GM21526 (cell line): ENCODE data around the gene DIP2C.
"Not testable (repeated sequence)": the region's sequence is repeated elsewhere in the genome, so short reads cannot be mapped to it uniquely, and the experiment has no call there.

Experiments used
- ATAC-seq: cut with Tn5 transposase; IDR thresholded peaks from one replicate; pipeline ENCODE4 v1.9.1; 2021; ENCODE audit warnings: moderate library complexity; ENCODE audit not compliant: unreplicated experiment, low FRiP score

The DIP2C gene

DNA sequence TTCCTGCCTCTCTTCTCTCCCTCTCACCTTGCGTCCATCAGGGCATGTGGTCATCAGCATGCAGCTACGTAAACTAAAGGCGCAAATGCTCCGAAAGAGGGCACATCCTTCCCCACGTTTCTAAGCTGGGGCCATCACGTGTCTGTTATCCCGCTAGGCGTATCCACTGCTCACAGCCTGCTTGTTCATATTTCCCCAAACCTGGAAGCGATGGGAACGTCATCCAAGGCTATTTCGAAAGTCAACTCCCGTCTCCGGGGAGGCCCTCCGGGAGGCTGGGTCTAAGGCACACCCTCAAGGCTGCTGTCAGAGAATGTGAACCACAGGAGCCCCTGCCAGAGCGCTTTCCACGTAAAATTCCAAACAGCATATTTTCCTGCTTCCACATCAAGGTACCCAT, 199.2 kb downstream of the DIP2C start:
- ATAC-seq = no peak

DNA sequence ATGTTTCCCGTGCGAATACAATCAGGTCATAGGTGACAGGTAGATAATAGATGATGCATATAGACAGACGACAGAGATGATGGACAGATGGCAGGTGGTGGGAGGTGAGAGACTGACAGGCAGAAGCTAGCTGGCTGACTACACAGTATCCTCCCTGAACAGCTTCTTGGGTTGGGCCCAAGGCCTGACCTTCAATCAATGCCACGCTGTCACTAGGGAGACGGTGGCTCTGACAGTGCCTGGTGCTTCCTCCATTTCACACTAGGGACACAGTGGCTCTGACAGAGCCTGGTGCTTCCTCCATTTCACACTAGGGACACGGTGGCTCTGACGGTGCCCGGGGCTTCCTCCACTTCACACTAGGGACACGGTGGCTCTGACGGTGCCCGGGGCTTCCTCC, 200.1 kb downstream of the DIP2C start:
- no peak for ATAC-seq

DNA sequence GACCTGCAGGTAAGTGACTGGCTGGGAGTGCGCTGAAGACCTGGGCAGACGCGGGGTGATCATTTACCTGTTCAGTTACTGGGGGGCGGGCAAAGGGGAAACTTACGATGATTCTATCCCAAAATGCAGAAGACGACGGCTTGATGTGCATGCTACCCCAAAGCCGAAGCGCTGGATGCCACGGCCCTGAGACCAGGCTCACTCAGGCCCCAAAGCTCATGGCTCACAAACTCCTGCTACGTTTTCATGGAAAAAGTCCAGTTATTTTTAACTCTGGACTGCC, 200.6 kb downstream of the DIP2C start:
- ATAC-seq = no peak

DNA sequence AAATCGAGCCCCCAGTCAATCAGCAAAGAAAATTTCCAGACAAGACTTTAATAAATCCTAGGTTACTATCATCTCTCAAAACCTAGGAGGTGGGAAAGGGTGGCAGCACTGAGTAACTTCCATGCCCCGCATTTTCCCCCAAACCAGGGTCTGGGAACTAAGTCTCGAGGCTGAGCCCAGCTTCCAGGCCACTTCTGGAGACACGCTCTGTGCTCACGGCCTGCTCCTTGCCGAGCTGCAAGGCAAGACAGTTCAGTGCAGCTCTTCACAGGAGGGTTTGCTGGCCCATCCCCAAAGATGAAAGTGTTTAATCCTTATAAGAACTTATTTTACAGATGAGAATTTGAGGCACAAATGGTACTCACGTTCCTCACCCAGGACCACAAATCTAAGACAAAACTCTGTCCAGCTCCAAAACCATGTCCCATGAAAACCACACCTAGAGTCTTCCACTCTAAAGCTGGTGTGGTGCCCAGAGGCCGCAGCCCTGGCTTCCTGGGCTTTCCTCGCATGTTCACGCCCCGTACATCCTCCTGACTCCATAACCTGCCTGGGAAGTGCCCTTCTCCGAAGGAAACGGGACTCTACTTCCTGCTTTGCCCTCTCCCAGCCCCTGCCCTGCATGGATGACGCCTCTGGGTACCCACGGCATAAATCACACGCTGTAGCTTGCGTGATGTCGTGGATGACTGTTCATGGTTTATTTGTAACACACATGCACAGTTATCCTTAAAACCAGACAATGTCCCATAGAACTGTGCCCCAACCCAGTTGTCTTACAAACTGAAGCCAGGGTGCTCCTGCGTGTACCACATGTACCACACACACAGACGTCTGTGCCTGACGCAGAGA, 201.2 kb downstream of the DIP2C start:
- no peak for ATAC-seq

DNA sequence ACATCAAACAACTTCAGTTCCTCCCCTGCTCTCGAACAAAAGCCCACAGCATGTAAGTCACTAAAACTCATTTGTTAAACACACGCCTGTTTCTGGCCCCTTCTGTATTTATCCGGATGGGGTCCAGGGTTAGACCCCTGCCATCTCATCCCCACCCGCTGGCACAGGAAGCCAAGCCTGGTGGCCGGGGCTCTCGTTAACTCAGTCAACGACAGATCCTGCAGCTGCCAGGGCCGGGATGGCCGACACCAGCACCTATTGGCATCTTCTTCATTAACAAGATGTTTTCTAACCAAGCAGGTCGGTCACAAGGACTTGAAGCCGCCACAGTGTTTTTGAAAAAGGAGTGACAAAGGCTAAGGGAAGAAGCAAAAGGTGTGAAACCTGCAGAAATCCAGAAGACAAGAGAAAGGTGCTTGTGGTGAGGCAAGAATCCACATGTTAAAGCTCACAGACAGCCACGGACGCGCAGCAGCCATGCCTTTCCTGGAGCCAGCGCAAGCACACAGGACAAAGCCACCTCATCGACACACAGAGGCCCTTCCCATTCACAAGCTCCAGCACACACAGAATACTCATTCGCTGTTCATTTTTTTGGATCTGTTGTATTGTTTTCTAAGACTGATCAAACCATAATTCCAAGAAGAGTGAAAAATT, 202.7 kb downstream of the DIP2C start:
- no peak for ATAC-seq

DNA sequence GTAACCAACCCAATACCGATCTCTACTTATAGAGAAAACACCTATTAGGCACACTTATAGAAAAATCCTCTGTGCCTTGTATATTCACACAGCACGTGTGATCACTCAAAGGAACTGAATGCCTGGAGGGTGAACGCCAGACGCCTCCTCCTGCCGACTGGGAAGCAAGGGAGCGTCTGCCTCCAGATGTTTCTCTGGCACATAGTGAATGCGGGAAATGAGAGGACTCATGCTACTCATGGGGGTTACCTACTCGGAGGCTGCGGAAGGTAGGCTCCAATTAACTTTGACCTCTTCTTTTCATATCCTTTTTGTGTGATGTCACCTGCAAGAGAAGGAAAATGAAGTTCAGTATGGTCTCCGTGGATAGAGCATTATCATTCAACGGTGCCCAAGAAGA, 203.3 kb downstream of the DIP2C start:
- ATAC-seq = no peak

DNA sequence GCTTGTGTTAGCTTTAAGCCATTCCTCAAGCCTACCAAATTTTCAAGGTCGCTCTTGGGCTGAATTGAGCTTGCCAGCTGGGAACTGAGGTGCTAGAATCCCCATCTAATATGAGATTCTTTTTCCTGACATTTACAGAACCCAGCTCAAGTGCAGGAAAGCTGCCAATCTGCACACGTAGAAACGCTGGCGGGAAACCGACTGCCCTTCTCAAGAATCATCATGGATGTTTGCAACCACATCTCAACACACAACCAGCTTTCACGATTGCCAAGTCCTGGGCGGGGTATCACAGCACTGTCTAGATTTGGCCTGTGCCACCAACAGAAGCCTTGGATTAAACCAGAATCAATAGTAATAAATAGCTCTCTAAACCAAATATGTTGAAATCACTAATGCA, 203.7 kb downstream of the DIP2C start:
- no peak for ATAC-seq

DNA sequence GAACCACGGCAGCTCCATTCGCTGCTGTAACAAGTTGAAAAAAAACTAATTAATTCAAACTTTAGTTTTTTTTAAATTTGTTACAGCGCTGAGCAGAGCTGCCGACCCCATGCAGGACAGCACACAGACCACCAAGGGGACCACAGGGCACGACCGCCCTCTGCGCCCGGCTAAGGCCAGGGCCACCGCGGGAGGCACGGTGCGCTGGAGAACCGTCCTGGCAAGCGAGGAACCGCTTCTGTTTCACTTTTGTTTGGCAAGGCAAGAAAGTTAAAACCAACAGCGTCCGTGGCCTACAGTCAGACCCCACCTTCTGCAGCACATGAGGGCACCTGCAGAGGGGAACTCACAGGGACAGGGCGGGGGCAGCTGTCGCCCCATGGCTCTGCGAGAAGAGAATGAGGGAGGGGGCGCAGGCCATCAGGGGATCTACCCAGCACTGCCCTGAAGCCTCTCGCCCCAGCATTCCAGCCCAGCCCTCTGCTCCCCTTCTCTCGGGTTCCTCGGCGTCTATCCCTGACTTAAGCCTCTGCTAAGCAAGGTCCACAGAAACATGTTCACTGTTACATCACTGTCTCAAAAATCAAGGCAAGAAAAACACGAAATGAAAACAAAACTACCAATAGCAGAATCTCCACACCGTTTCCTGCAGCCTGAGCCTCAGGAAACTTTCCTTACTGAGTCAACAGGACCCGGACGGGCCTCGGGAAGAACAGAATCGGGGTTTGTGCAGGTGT, 204.4 kb downstream of the DIP2C start:
- no peak for ATAC-seq

DNA sequence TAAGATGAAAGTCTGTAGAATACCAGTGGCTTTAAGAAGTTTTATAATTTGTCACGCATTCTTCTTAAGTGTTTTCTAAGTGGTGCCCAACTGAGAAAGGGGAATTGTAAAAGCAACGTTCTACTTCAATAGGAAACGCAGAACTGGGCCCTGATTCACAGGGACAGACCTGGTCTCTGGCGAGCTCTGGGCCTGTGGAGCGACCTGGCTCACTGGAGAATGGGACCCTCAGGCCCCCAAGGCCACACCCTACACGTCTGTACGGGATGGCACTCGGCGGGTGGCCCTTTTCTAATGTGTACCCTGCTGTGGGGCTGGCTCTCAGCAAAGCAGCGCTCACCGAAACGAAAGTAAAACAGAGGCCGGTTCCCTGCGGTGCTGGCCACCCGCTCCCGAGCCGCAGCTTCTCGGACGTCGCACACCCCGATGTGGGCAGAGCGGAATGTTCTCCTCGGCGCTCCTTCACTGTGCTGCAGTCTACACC, 205.0 kb downstream of the DIP2C start:
- ATAC-seq = no peak

DNA sequence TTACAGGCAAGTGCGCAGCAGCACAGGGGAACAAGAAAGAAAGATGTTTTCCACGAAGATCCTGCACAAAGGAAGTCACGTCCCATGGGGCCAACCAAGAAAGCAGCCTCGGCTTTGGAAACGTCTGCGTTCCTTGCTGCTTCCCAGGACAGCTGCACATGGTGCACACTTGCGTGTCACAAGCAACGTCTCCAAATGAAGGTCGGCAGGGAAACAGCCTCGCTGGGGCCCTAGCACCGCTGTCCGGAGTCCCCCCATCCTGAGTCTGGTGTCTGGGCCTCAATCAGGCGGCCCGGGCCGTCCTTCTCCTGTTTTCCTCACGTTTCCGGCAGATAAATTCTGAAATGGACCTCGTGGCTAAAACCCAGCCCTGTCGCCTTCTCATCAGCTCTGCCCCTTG, 206.2 kb downstream of the DIP2C start:
- no peak for ATAC-seq

DNA sequence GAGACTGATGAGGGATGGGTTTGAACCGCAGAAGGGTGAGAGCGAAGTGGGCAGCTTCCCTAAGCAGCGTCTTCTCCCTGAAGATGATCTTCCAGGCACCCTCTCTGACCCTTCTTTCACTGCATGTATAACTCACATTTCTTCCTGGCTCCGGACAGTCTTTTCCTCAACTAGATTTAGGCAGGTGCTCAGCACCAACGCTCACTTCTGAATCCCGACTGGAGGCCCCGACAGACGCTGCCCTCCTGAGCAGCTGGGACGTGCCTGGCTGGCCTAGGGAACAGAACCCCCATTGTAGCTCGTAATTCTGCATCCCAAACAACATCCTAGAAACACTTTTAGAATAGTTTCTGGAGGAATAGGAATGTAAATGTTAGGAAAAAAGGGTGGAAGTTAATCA, 206.6 kb downstream of the DIP2C start:
- ATAC-seq = no peak

DNA sequence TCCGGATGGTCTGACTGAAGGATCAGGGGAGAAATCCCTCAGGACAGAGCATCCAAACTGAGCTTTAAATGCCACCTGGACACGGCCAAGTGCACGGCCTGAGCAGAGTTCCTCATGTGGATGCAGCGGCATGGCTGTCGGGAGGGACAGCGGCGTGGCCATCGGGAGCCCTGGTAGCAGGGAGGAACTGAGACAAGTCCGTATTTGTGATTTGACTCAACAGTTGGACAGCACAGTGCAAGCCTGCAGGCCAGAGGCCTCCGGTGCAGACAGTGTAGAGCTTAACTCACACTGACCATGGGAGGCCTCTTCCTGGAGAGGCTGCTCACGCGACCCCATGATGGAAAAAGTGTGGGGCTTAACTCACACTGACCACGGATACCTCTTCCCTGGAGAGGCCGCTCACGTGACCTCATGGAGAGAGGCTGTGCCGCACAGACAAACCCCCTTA, 207.4 kb downstream of the DIP2C start:
- ATAC-seq = no peak

DNA sequence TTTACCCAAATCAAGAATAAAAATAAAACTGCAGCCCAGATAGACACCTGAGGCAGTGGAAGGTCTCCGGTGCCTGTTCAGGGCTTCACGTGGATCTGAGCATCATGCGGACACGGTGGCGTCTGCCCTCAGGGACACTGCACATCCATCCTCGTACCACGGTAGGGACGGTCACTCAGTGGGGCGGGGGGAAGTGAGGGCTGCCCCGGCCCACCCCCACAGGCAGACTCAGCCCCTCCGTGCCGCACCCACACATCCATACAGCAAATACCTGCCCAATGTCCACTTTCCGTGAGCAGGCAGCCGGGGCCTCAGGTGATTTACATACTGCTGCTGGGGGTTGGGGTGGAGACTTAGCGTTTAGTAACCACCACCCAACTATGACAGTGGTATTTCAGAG, 207.8 kb downstream of the DIP2C start:
- no peak for ATAC-seq

DNA sequence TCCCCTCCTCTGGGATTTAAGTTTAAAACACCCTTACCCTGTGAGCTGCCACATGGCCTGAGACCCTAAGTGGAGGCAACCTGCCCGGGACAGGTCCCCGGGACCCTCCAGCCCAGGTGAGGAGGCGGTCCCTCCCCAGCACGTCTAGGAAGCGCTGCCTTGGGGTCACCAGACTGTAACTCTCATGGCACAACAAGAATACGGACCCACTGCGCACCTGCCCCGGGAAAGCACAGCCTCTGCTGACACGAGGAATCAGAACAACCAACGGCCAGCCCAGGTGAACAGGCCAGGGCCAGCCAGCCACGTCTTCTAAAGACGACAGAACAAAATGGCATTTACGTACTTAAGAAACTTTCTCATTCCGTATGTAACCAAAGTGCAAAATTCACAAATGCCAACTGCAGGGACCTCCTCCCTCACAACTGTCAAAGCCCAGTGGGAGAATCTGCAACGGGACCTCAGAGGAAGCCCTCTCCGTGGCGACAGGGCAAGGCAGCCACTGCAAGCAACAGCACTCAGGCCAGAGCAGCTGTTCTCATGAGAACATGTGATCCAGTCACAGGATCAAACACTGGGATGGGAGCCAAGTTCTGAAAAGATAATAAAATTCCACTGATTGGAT, 208.4 kb downstream of the DIP2C start:
- no peak for ATAC-seq

DNA sequence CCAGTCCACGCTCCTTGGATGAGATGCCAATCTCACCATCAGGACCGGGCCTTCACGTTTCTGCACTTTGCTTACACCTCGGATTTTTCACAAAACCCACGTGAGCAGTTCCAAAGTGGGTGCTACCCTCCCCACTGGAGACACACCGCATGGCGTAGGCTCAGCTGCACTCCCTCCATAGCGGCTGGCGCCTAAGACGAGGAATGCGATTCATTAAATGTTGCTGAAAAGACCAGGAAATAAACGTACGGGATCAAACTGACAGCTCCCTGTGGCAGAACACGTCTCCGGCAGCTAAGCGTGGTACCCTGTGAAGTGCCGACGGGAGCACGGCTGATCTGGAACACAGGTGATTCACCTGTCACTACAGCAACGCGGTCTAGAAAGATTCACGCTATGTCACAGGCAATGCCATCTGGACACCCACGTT, 209.0 kb downstream of the DIP2C start:
- ATAC-seq = no peak

DNA sequence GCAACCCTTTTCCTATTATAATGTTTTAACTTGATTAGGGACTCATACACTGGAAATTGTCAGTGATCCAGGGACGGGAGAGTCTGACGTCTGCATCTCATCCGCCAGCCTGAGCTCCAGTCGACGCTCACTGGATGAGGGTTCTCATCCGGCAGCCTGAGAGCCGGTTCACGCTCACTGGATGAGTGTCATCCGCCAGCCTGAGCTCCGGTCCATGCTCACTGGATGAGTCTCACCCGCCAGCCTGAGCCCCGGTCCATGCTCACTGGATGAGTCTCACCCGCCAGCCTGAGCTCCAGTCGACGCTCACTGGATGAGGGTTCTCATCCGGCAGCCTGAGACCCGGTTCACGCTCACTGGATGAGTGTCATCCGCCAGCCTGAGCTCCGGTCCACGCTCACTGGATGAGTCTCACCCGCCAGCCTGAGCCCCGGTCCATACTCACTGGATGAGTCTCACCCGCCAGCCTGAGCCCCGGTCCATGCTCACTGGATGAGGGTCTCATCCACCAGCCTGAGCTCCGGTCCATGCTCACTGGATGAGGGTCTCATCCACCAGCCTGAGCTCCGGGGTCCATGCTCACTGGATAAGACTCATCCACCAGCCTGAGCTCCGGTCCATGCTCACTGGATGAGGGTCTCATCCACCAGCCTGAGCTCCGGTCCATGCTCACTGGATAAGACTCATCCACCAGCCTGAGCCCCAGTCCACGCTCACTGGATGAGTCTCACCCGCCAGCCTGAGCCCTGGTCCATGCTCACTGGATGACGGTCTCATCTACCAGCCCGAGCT, 209.6 kb downstream of the DIP2C start:
- ATAC-seq = not testable (repeated sequence)

DNA sequence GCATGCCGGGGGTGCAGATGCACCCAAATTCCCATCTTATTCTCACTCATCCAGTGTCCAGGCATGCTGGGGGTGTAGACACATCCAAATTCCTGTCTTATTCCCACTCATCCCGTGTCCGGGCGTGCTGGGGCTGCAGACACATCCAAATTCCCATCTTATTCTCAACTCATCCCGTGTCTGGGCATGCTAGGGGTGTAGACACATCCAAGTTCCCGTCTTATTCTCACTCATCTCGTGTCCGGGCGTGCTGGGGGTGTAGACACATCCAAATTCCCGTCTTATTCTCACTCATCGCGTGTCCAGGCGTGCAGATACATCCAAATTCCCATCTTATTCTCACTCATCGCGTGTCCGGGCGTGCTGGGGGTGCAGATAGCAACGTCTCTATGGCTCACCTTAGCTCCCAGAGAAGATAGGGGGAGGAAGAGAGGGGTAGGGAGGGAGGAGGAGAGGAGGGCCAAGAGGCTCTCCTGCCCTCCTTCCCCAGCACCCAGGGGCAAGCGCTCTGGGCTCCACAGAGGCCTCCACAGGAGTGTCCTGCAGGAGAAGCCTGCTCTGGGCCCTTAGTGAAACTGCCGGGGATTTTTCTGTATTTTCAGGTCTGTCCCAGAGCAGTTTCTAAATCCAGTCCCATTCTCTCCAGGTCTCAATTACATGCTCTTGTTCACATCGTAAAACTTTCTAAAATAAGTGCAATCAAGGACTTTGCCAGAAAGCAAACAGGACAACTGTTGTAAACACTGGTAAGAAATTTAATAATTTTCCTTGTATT, 210.8 kb downstream of the DIP2C start:
- no peak for ATAC-seq

DNA sequence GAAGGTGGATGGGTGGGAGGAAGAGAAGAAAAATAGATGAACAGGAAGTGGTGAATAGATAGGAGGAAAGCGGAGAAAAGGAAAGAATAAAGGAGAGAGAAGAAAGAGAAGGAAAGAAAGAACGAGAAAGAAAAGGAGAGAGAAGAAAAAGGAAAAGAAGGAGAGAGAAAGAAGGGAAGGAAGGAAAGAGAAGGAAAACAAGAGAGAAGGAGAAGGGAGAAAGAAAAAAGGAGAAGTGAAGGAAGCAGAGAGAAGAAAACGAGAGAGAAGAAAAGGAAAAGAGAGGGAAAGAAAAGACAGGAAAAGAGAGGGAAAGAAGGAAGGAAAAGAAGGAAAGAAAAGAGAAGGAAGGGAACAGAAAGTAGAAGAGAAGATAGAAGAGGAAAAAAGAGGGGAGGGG, 211.8 kb downstream of the DIP2C start:
- no peak for ATAC-seq

DNA sequence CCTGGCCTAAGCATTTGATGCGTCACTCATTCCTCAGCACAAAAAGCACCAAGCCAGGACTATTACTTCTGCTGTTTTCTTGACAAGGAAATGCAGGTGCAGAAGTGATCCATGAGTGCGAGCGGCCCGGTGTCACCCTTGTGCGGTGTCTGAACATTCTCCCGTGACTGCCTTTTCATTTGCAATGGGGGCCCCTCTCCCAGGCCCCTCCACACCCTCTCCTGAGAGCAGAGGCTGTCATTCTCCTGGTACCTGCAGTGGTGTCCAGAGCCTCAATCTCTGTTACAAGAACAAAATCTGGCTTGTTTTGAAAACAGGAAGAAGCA, 213.1 kb downstream of the DIP2C start:
- ATAC-seq = no peak
